Measurements from ENCODE around the gene CETN1.

Gene CETN1

DNA sequence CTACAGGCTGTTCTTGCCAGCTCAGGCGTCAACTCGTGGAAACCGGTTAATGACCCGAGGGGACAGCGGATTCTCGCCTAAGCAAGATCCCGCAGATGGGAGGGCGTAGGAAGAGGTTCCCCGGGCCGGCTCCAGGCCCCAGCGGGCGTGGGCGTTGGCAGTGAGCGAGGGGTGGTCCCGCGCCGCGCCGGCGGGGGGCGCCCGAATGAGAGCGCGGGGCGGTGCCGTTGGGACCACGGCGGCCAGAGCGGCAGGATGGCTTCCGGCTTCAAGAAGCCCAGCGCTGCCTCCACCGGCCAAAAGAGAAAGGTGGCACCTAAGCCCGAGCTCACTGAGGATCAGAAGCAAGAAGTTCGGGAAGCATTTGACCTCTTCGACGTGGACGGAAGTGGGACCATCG, at the start of gene CETN1:
Gene CETN1 (plus strand): TSS at position 227 of the 400 bp plus-strand sequence. CDS start 29 bp downstream, at position 256.
- DNase-seq, result no peak

DNA sequence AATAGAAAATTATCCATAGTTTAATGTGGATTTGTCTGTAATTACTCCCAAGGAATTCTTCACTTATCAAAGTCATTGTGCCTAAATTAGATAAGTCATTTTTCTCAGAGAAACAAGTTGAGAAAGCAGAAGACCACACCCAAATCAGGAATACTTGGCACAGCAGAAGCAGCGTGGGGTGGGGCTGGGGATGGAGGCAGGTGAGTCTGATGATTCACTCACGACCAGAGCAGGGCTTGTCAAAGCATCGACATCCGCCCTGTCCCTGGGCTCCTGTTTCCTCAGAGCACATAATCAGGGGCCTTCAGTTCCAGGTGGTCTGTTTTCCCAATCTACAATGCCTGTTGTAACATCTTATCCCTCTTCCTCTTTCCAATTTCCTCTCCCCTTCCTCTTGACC, 48.2 kb upstream of the CETN1 start:
- DNase-seq, result no peak

DNA sequence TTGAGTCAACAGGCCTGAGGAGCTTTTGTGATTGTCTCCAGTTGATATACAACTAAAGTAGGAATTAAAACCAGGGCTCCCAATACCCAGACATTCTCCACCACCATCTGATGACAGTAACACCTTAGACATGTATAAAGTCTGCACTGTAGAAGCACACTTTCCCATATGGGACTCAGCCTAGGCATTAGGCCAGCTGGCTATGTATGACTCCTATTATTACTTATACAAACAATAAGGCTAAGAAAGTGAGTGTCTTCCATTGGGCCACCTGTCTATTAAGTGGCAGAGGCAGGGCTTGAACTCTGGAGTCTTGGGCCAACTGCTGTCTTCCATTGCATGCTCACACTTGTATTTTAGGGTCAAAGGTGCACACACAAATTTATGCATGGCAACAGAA, 47.5 kb upstream of the CETN1 start:
- no peak for DNase-seq

DNA sequence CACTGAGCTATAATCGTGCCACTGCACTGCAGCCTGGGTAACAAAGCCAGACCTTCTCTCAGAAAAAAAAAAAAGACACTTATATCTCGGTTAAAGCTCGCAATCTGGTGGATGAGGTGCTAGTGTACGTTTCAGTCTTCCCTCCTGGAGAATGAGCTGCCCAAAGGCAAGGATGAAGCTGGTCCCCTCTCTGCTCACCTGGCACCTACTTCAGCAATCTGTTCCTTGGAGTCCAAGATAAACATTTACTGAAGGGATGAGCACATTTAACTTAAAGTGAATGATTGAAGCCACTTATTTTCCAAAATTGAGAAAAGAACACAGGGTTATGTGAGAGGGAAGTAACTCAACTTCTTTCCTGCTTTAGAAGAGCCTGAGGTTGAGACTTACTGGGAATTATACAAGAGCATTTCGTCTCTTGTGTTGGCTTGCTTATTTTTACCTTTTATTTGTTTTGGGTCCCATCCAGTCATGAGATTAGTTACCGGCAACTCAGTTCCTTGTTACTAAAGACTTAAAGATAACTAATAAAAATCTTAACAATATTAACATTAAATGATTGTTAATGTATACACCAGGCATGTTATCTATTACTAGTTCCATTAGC, 46.1 kb upstream of the CETN1 start:
- DNase-seq, result no peak

DNA sequence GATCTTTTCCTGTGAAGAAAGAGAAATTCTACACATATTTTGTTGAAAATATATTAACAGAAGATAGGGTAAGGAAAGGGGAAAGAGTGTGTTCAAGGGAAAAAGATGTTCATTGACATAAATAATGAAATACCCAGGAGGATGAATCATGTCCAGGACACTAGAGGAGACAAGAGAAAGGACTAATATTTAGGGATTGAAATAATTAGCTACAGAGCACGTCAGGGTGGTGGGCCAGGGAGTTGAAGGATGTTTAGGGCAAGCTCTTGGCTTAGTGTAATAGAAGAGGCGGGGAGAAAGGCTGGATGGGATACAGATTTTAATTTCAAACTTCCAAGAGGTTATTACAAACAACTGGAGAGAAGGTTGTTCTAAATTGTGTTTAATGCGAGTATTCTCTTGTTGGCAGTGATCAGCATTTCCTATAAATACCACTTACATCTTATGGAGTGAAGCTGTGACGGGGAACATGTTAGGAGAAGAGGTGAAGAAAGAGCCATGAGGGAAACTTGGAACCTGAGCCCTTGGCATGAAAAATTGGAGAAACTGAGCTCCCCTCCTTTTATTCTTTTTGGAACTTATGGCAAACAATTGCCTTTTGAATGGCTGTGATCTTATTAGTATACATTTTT, 36.6 kb upstream of the CETN1 start:
- DNase-seq, result no peak

DNA sequence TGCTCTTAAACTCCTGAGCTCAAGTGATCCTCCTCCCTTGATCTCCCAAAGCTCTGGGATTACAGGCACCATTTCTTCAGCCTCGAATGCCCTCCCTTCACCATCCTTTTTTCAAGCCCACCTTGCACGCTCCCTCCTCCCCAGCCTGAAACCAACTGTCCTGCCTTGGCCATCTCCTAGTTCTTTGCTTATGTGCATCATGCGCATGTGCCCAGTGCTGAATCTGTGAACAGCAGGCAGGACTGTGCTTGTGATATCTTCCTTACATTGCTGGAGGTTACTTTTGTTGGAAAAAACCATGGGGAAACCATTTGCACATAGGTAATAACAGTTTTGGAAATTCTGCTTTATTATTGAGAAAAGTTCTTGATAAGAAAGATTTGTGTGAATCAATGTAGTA, 30.2 kb upstream of the CETN1 start:
- DNase-seq, result no peak

DNA sequence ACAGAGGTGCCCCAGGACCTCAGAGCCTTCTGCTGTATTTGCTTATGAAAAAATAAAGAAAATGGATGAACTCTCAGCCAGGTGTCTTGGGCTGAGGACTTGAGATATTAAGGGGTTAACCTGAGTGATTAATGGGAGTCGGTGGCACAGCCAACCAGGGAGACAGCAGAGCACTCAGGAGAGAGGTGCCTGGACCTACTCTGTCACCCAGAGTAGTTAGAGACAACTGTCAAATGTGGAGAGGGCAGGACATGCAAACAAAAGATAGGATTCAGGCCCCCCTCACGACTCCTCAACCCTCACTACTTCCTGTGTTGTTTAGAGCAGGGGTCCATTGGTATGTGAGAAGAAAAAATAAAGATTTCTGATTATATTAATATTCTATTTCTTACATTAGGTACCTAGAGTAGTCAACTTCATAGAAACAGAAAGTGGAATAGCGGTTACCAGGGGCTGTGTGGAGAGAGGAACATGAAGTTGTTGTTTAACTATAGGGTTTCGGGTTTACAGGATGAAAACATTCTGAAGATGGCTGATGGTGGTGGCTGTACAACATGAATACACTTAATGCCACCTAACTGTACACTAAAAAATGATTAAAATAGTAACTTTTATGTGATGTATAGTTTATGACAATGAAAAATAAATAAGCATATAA, 28.6 kb upstream of the CETN1 start:
- no peak for DNase-seq

DNA sequence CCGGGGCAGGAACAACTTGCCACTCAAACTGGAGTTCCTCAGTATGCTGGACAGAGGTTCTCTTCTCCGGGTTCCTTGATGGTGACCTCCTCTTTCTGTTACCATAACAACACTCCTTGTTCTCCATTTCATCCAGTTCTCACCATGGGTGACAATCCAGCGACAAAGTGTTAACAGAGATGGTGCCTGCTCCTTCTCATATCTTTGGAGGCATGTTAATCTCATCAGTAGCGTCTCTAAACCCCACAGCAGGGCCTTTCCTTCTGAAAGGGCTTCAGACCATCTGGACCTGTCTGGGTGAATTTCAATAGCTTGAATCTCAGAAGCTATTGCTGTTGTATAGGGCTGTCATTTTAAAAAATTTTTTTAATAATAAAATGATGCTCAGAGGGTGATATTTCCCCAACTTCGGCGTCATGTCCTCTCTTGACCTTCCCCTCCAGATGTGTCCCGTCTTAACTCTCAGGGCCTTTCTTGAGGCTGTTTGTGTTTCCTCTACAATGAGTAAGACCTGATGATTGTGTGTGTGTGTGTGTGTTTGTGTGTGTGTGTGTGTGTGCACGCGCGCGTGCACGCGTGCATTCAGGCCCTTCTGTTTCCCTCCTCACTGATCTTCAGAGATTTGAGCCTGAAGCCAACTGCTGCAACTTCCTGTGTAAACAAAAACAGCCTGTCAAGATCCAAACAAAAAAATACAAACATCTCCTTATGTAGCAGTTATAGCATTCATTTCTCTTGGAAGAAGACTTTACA, 24.3 kb upstream of the CETN1 start:
- DNase-seq, result no peak

DNA sequence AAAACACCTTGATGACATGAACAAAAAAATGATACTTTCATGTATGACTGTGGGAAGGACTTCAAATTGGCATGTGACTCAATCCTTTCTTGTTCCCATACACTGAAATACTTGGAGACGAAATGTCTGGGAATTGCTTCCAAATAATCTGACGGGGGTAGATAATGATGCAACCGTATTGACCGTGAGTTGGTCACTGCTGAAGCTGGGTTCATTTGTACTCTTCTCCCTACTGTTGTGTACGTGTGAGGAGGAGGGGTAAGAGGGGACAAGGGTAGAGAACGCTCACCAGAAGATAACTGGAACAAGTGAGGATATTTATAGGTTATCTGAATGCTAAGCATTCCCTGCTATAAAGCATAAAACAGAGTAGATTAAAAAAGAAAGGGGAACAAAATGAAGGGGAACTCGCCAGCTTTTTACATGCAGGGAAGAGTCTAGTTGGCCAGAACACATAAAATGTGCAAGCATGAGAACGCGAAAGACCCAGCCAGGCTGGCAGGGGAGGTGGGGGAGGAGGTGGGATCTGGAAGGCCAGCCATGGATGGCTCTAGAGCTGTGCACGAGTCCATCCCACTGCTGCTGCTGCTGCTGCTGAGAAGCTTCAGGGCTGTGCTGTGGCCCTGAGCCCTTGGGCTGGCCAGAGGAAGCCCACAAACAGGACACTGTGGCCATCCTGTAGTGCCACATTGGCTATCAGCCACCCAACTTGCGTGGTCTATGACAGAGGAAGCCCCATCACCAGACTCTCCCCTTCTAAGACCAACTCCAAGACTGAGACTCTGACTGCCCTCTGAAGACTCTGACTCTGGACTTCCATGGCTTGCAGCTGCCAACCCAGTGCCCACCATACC, 15.2 kb upstream of the CETN1 start:
- DNase-seq, result no peak

DNA sequence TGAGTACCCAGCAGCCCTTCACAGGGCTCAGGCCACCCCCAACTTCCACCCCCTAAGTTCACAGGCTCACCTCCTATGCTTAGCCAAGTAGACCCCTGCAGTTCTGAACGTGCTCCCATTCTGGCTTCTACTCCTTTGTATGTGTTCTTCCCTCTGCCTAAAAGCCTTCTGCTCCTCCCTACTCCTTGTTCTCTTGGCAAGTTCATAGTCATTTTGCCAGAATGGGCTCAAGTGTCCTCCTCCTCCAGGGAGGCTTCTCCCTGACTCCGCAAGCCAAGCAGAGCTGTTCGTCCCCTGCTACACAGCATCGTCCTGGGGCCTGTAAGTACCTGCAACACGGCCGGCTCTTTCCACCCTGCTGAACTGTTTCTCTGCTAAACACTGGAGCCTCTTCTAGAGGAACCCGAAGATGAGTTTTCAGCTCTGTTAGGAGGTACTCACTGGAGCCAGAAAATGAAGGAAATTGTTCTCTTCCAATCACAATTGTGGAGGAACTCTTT, 14.6 kb upstream of the CETN1 start:
- DNase-seq, result no peak

DNA sequence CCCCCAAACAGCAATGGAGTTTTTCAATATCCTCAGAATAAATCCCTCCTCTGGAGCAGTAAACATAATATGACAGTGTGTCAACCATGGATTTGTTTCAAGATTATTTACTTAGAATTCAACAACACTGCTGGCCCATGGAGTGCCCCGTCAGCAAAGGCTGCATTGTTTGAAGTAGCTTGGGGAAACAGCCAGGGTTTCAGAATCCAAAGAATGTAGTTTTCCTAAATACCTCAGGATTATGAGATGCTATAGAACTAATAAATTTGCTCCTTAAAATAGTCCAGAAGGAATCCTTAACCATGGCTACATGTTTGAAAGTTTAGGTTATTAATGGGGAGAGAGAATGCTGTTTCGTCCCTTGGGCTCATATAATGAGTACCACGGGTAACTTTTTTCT, 13.1 kb upstream of the CETN1 start:
- DNase-seq, result no peak

DNA sequence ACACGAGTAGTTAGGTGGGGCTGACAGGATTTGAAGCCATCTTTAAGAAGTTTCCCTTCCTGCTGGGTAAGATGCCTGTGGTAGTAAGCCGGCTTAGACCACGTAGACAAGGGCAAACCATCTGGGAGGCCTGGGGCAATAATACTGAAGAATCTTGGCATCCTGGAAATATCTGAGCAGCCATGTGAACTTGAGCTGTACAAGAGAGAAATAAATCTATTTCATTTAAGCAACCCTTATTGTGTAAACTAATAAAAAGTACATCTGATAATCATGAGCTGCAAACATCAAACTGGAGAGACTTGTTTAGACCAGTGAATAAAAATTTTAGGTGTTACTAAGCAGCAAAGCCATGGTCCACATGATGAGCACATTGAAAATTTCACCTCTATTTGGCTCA, 11.4 kb upstream of the CETN1 start:
- no peak for DNase-seq

DNA sequence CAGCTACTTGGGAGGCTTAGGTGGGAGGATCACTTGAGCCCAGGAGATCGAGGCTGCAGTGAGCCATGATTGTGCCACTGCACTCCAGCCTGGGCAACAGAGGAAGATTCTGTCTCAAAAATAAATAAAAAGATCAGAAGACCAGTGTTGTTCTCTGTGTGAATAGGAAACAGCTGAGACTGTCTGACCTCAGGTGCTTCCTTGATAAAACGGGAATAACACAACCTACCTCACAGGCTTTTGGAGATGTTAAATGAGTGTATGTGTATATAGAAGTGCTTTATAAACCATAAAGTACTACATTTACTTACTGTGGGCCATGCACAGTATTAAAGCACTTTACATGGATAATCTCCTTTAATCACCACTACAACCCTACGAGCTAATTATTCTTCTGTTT, 9.9 kb upstream of the CETN1 start:
- no peak for DNase-seq

DNA sequence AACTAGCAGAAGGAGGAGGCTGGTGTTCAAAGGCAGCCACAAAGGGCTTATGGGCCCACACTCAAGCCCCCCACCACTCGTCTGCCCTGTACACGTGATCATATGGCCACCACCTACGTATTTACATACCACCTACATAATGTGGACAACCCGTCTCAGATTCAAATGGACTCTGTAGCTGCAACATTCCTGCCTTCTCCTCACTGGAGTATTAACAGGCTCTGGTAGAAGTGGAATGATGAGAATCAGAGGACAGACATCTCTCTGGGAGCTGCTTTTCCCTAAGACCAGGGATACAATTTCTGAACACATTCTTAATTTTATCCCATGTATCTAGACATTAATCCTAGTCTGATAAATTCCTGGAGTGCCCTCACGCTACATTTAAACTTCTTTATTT, 9.5 kb upstream of the CETN1 start:
- no peak for DNase-seq

DNA sequence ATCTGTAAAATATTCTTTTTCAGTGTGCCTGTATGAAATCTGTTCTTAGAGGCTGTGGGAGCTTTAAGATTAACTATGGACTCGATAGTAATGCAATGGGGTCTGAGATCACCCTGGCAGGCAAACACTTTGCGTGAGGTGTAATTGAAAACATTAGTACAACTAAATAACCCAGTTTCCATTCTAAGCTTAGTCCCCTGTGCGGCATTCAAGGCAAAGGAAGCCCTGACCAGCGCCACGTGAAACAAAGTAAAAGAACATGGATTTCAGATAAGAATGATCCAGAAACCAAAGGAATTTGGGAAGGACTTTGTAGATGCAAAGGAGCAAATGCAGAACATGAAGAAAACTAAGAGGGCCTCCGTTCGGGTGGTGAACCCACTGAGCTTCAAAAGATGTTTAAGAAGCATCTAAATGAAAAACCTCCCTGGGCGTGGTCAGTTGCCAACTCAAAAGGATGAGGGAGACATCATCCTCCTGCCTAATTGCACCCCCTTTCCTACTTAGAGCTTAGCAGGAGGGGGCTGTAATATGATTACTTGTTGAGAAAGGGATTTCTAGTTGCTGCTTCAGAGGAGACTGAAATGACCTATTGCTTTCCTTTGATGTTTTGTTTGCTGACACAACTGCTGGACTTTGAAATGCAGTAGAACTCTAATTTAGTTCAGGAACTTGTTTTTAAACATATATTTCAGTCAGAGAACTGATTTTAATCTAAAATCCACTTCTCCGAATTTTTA, 7.9 kb upstream of the CETN1 start:
- no peak for DNase-seq

DNA sequence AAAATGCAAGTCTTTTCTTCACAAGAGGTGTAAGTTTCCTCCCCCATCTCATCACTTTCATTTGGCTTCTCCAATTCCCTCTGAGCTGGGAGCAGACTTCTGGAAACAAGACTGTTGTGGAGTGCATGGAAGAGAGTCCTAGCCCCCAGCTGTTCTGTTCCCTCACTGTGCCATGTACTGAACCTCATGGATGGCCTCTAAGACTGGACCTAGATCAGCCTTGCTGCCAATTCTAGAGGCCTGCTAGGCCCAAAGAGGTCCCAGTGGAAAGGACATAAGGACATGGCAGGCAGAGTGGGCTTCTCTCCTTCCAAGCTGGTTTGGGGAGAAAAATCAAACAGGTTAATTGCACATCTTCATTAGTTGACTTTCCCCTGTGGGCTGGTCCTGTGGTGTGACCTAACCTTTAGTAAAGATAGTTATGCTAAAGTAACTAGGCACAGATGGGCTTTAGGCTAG, 7.3 kb upstream of the CETN1 start:
- no peak for DNase-seq

DNA sequence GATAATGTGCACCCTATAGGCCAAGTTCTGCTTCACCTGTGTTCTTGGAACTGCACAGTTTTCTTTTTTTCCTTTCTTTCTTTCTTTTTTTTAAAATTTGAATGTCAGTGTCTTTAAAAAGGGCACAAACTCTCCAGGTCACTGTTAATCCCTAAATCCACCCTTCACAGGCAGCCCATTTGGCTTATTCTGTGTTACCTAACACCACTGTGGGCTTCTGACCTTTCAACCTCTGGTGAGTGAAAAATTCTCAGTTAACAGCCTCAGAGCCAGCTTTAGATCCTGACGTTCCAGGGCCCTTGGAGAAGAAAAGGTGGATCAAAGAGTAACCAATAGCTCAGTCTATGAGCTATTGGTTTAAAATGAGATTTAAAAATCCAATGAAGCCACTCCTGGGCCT, 6.8 kb upstream of the CETN1 start:
- DNase-seq, result no peak

DNA sequence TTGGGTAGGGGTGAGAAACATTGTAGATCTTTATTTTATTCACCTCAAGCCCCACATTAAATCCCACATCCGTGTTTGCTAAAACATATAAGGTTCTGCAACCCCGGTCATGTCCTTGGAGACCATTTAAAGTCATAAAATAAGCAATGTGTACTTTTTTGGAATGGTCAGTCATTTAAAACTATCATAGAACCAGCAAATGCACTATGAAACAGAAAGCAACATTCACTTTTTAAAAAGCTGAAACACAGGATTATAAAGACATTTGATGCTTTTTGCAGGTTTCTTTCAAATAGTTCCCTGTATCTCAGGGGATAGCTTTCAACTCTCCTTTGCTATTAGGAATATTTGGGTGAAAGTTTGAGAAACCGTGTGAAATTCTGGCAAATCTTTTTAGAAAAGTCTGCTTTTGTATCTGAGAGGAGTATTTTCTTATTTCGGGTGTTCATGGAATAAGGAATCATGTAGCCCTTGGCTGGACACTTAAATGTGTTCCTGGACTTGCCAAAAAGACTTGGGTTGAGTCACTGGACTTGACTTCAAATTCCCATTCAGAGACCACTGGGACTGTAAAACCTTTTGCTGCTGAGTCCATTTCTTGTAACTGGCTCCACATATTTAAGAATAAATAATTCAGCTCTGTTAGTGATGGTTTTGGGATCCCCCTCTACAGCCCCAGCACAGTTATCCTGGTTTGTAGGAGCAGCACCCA, 5.9 kb upstream of the CETN1 start:
- no peak for DNase-seq

DNA sequence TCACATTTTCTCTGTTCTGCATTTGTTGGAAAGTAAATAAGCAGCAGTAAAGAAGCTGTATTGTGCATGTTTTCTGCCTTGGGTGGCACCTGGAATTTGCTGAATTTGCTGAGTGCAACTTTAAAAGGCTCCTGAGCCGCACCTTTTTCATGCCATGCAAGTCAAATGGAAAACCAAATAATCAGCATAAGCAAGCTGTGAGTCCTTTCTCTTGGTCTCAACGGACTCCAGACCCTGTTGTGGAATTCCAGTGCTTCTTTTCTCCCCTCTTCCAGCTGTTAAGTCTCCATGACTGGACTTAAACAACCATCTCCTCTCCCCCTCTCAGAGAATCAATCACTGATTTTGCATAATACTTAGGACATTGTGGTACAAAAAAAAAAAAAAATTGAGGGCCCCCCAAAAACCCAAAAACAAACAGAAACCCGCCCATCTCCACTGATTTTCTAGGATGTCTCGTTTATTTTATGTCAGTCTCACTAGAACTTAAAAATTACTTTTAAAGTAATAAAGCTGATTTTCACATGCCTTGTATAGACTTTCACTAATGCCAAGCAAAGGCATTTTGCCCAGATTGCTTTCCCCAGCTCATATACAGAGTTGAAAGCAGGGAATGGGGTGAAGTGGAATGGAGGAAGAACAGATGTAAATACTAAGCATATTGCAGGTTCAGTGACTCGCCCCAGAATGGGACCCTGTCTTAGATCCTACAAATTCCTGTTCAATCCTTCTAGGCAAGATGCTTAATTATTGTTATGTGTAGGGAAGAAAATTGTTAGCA, 5.1 kb upstream of the CETN1 start:
- no peak for DNase-seq

DNA sequence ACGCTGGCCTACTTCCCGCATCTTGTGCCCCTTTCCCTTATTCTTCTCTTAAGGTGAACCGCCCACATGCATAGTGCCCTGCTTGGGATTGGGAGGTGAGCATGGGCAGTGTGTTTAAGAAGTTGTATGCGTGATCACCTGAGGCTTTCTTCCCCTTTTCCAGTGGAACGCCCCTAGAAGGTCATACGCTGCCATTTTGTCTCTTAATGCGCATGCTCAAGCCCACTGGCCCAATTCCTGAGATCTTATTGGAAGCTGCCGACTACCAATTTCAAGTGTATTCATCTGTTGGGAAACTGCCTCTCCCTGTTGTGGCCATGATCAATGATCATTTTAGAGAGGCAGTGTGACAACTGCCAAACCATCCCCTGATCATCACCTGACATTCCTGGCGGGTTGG, 3.3 kb upstream of the CETN1 start:
- DNase-seq, result no peak

Measured in NCI-H1930 (cell line).